Esophagus muscularis mucosa (tissue), 4 donors: Measurements from ENCODE around the gene ID1.

Experiments used
- EP300 ChIP-seq: sonication (generic); formaldehyde crosslinking; IDR thresholded peaks from one replicate; pipeline ENCODE4 v1.6.1; 2017; ENCODE audit warnings: antibody characterized with exemption
- POLR2A ChIP-seq: fragments of 450-650 bp; IDR thresholded peaks from one replicate; pipeline ENCODE4 v1.6.1; 2017; ENCODE audit warnings: antibody characterized with exemption, moderate library complexity, mild to moderate bottlenecking, low read depth
- POLR2AphosphoS5 ChIP-seq, 2 donors: sonication (generic); formaldehyde crosslinking; IDR thresholded peaks; one replicate each; pipeline ENCODE4 v1.6.1; 2017; ENCODE audit warnings: antibody characterized with exemption in 2 of 2
- TF ChIP-seq, protein P1 (sequence below), 3 experiments: fragments of 200-600 bp in 2 of 3; fragments of 450-650 bp in 1 of 3; sonication (generic) in 2 of 3; IDR thresholded peaks; one replicate each; pipeline ENCODE4 v1.5.1; 2017 to 2019; ENCODE audit warnings: antibody characterized with exemption in 3 of 3, mild to moderate bottlenecking in 2 of 3, moderate library complexity in 1 of 3

DNA sequence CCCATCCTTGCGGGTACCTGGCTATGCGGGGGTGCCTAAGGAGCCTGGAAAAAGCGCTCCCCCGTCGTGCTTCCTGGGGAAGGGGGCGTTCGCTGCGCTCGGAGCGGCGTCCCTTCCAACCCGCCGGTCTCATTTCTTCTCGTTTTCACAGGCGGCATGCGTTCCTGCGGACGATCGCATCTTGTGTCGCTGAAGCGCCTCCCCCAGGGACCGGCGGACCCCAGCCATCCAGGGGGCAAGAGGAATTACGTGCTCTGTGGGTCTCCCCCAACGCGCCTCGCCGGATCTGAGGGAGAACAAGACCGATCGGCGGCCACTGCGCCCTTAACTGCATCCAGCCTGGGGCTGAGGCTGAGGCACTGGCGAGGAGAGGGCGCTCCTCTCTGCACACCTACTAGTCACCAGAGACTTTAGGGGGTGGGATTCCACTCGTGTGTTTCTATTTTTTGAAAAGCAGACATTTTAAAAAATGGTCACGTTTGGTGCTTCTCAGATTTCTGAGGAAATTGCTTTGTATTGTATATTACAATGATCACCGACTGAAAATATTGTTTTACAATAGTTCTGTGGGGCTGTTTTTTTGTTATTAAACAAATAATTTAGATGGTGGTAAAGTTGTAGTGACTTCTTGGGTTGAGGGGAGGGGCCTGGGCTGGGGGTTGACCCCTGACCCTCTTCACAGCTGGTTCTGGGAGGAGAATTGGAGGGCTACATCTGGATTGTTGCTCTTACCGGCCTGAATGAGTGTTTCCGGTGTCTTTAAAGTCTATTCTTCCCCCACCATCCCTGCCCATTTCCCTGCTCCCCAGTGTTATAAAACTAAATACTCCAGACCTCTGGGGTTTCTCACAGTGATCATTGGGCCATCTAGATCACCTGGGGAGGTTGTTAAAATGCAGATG is 1.1 kb downstream of the ID1 start:
- TF ChIP-seq, protein P1, sequence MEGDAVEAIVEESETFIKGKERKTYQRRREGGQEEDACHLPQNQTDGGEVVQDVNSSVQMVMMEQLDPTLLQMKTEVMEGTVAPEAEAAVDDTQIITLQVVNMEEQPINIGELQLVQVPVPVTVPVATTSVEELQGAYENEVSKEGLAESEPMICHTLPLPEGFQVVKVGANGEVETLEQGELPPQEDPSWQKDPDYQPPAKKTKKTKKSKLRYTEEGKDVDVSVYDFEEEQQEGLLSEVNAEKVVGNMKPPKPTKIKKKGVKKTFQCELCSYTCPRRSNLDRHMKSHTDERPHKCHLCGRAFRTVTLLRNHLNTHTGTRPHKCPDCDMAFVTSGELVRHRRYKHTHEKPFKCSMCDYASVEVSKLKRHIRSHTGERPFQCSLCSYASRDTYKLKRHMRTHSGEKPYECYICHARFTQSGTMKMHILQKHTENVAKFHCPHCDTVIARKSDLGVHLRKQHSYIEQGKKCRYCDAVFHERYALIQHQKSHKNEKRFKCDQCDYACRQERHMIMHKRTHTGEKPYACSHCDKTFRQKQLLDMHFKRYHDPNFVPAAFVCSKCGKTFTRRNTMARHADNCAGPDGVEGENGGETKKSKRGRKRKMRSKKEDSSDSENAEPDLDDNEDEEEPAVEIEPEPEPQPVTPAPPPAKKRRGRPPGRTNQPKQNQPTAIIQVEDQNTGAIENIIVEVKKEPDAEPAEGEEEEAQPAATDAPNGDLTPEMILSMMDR (IDR thresholded peaks at IDR 0.05), result no peak
- TF ChIP-seq POLR2A (no peak), POLR2AphosphoS5 (IDR thresholded peaks at IDR 0.05) (peak; percentile 6 to 54), EP300 (no peak)
